ENCODE measurements around the gene TBX10. TPM values are rescaled to one million over a fixed set of nuclear protein-coding genes. Genes with fewer than 3 reads are reported as not detected.
A peak's percentile ranks its signal among the peaks of the same experiment; 100 is the strongest.

The TBX10 gene
- total and polyA plus RNA-seq, 5 experiments from 2014 or later, result not detected

GRCh38 chr11:67588136-67588503 lies 51.4 kb downstream of the TBX10 start:
- ATAC-seq (no peak), DNase-seq (no peak)
- Mint-ChIP-seq H3K27me3 (no peaks in the 10 kb centered on the region), H3K36me3 (peaks cover 0 to 4% (median 0%) of the 10 kb centered on the region in 3 donors), H3K9me3 (no peaks in the 10 kb centered on the region), H3K27ac (peak overlapping the region in 6 of 10 donors; percentile 30 to 70 (median 38)), H3K4me3 (peak overlapping the region in 1 of 10 donors; percentile 43), H3K4me1 (peaks cover 9 to 47% (median 27%) of the 10 kb centered on the region in 4 donors)
- POLR2A ChIA-PET, result no interaction called here

GRCh38 chr11:67586568-67587250 lies 52.9 kb downstream of the TBX10 start:
- DNase-seq (no peak), ATAC-seq (no peak)
- Mint-ChIP-seq H3K9me3 (no peaks in the 10 kb centered on the region), H3K36me3 (peaks cover 0 to 4% (median 0%) of the 10 kb centered on the region in 3 donors), H3K4me3 (peak overlapping the region in 3 of 10 donors; percentile 26 to 82 (median 78)), H3K27me3 (no peaks in the 10 kb centered on the region), H3K27ac (peak overlapping the region; percentile 36 to 84 (median 67)), H3K4me1 (peaks cover 16 to 60% (median 38%) of the 10 kb centered on the region in 4 donors)
- POLR2A ChIA-PET, result no interaction called here

GRCh38 chr11:67585911-67586310 lies 53.7 kb downstream of the TBX10 start:
- peak overlapping the region in 6 of 10 donors; percentile 16 to 87 (median 75) for H3K4me3 Mint-ChIP-seq
- H3K4me1 Mint-ChIP-seq, result peaks cover 16 to 63% (median 38%) of the 10 kb centered on the region in 4 donors
- POLR2A ChIA-PET, result no interaction called here
- peaks cover 0 to 4% (median 0%) of the 10 kb centered on the region in 3 donors for H3K36me3 Mint-ChIP-seq
- ATAC-seq (no peak), DNase-seq (no peak)
- H3K27me3 Mint-ChIP-seq, result no peaks in the 10 kb centered on the region
- no peaks in the 10 kb centered on the region for H3K9me3 Mint-ChIP-seq
- H3K27ac Mint-ChIP-seq, result peak overlapping the region; percentile 55 to 92 (median 84)

GRCh38 chr11:67584881-67585873 lies 54.4 kb downstream of the TBX10 start:
- Mint-ChIP-seq H3K9me3 (no peaks in the 10 kb centered on the region), H3K36me3 (peaks cover 0 to 4% (median 0%) of the 10 kb centered on the region in 3 donors), H3K4me1 (peaks cover 16 to 66% (median 38%) of the 10 kb centered on the region in 4 donors), H3K27me3 (peaks cover 0 to 3% (median 0%) of the 10 kb centered on the region in 5 donors), H3K4me3 (peak overlapping the region; percentile 68 to 87 (median 82)), H3K27ac (peak overlapping the region; percentile 67 to 92 (median 88))
- peak in 1 of 10 donors; percentile 24 for DNase-seq
- POLR2A ChIA-PET, result interaction anchor here (0.8 to 1.4 kb wide), 3 partner anchors 28 to 58 kb away, joined by 3 to 4 read pairs (median 3); no protein-coding TSS in a partner anchor
- ATAC-seq, result peak in 1 of 2 donors; percentile 17

- H3K9me3 Mint-ChIP-seq, result no peaks in the 10 kb centered on the region
- H3K4me3 Mint-ChIP-seq, result peak overlapping the region; percentile 68 to 87 (median 82)
- DNase-seq (peak in 2 of 10 donors; percentile 29 to 32), ATAC-seq (peak; percentile 19 to 27)
- POLR2A ChIA-PET, result interaction anchor here (0.8 to 1.6 kb wide), 8 partner anchors 8 to 345 kb away, joined by 3 to 7 read pairs (median 3); partner anchors contain the start of gene POLD4
- H3K36me3 Mint-ChIP-seq, result peaks cover 0 to 4% (median 0%) of the 10 kb centered on the region in 3 donors
- H3K27ac Mint-ChIP-seq, result peak overlapping the region; percentile 67 to 92 (median 86)
- H3K4me1 Mint-ChIP-seq, result peaks cover 23 to 70% (median 45%) of the 10 kb centered on the region in 4 donors
- H3K27me3 Mint-ChIP-seq, result peaks cover 0 to 5% (median 1%) of the 10 kb centered on the region in 5 donors
Observed at GRCh38 chr11:67584205-67584880, 55.2 kb downstream of the TBX10 start.

GRCh38 chr11:67583247-67584204 lies 56.0 kb downstream of the TBX10 start, which contains the start of gene GSTP1:
GSTP1 (plus strand) TSS chr11:67583812; CDS start chr11:67583844, 32 bp downstream.
- Mint-ChIP-seq H3K9me3 (no peaks in the 10 kb centered on the region), H3K36me3 (peaks cover 0 to 4% (median 0%) of the 10 kb centered on the region in 3 donors), H3K4me3 (peak within 1 kb of the TSS; percentile 82 to 93 (median 90)), H3K27me3 (peaks cover 0 to 8% (median 4%) of the 10 kb centered on the region in 5 donors), H3K27ac (peak within 1 kb of the TSS; percentile 80 to 94 (median 91)), H3K4me1 (peaks cover 26 to 74% (median 50%) of the 10 kb centered on the region in 4 donors)
- DNase-seq (peak; percentile 52 to 85 (median 68)), ATAC-seq (peak; percentile 78 to 90)
- POLR2A ChIA-PET, result interaction anchor here (0.6 to 1.8 kb wide), 13 partner anchors 9 to 344 kb away, joined by 3 to 12 read pairs (median 3); partner anchors contain the start of genes ACY3 and POLD4

GRCh38 chr11:67582011-67582410 lies 57.6 kb downstream of the TBX10 start:
- H3K9me3 Mint-ChIP-seq, result no peaks in the 10 kb centered on the region
- peak overlapping the region in 6 of 10 donors; percentile 2 to 85 (median 74) for H3K27ac Mint-ChIP-seq
- peaks cover 0 to 13% (median 7%) of the 10 kb centered on the region in 5 donors for H3K27me3 Mint-ChIP-seq
- H3K4me1 Mint-ChIP-seq, result peaks cover 26 to 63% (median 50%) of the 10 kb centered on the region in 4 donors
- ATAC-seq (no peak), DNase-seq (no peak)
- peaks cover 0 to 4% (median 0%) of the 10 kb centered on the region in 3 donors for H3K36me3 Mint-ChIP-seq
- peak overlapping the region in 8 of 10 donors; percentile 1 to 90 (median 76) for H3K4me3 Mint-ChIP-seq
- POLR2A ChIA-PET, result interaction anchor here (0.6 to 1.8 kb wide), 3 partner anchors 10 to 68 kb away, joined by 3 to 12 read pairs (median 6); partner anchors contain the start of gene ACY3

- Mint-ChIP-seq H3K9me3 (no peaks in the 10 kb centered on the region), H3K27me3 (peaks cover 1 to 17% (median 12%) of the 10 kb centered on the region in 5 donors), H3K4me1 (peaks cover 27 to 57% (median 49%) of the 10 kb centered on the region in 4 donors), H3K4me3 (peak overlapping the region in 5 of 10 donors; percentile 2 to 41 (median 18)), H3K36me3 (peaks cover 0 to 4% (median 0%) of the 10 kb centered on the region in 3 donors), H3K27ac (peak overlapping the region in 1 of 10 donors; percentile 47)
- ATAC-seq (no peak), DNase-seq (no peak)
- POLR2A ChIA-PET, result no interaction called here
Observed at GRCh38 chr11:67581469-67581868, 58.1 kb downstream of the TBX10 start.

Data from naive thymus-derived CD8-positive, alpha-beta T cell (primary cell).